Adrenal gland (tissue), 5 donors: ENCODE results near the gene C1QC.

Experiments used
- POLR2A ChIP-seq, 2 donors: fragments of 450-650 bp; IDR thresholded peaks; one replicate each; pipeline ENCODE4 v1.6.1; 2017; ENCODE audit warnings: antibody characterized with exemption in 2 of 2, mild to moderate bottlenecking in 2 of 2, moderate library complexity in 1 of 2
- TF ChIP-seq, protein P1 (sequence below), 6 experiments: fragments of 450-650 bp in 4 of 6; fragments of 200-600 bp in 2 of 6; sonication (generic) in 1 of 6; IDR thresholded peaks; 1 replicate in 5 of 6; 2 replicates in 1 of 6; pipeline versions ENCODE4 v1.5.1 to v1.8.0; 2016 to 2021; ENCODE audit warnings: antibody characterized with exemption in 6 of 6, mild to moderate bottlenecking in 2 of 6, moderate library complexity in 1 of 6
- donor health status: DM: no; HTN: no; CAD: no.

DNA sequence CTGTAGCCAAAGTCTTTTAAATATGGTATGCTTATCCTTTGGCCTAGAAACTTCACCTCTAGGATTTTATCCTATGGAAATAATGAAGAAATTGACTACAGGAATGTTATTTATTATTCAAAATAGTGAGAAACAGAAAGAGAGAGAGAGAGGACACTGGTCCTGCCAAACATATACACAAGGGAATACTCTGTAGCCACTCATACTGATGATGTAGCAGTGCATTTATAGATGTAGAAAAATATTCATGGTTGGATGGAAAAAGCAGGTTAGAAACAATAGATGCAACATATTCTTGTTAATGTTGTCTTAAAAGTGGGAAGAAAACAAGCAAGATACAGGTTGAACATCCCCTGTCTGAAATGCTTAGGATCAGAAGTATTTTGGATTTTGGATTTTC lies 45.0 kb downstream of the C1QC start:
- TF ChIP-seq, protein P1, sequence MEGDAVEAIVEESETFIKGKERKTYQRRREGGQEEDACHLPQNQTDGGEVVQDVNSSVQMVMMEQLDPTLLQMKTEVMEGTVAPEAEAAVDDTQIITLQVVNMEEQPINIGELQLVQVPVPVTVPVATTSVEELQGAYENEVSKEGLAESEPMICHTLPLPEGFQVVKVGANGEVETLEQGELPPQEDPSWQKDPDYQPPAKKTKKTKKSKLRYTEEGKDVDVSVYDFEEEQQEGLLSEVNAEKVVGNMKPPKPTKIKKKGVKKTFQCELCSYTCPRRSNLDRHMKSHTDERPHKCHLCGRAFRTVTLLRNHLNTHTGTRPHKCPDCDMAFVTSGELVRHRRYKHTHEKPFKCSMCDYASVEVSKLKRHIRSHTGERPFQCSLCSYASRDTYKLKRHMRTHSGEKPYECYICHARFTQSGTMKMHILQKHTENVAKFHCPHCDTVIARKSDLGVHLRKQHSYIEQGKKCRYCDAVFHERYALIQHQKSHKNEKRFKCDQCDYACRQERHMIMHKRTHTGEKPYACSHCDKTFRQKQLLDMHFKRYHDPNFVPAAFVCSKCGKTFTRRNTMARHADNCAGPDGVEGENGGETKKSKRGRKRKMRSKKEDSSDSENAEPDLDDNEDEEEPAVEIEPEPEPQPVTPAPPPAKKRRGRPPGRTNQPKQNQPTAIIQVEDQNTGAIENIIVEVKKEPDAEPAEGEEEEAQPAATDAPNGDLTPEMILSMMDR (IDR thresholded peaks at IDR 0.05): no peak
- TF ChIP-seq POLR2A (IDR thresholded peaks at IDR 0.05): no peak
